Fibroblast of lung (primary cell): ENCODE measurements around the gene LDLRAD3.

Source experiments
- CTCF ChIP-seq, 2 donors: IDR thresholded peaks in 1 of 2; conservative IDR thresholded peaks in 1 of 2; 1 replicate in 1 of 2; 2 replicates in 1 of 2; pipeline ENCODE4 v1.5.1; 2011 to 2012; ENCODE audit warnings: low read length in 2 of 2, control low read depth in 1 of 2, inconsistent platforms in 1 of 2, low read depth in 1 of 2, mild to moderate bottlenecking in 1 of 2
- EZH2 ChIP-seq: IDR thresholded peaks from 2 replicates; pipeline ENCODE4 v1.5.1; 2012; ENCODE audit warnings: low read length, control low read depth, mild to moderate bottlenecking; ENCODE audit errors: missing control alignments

GRCh38 chr11:35947437-35947836, 3.6 kb downstream of the LDLRAD3 start:
- no peak for TF ChIP-seq CTCF (conservative IDR thresholded peaks at IDR 0.05 in 1 of 2, IDR thresholded peaks at IDR 0.05 in 1 of 2; ENCODE audit: low read depth in 1 of 2, low read length in 2 of 2)
- TF ChIP-seq EZH2 = no peak
